HG03469 (cell line): ENCODE results near the gene DMWD.

Experiments used
- ATAC-seq: cut with Tn5 transposase; IDR thresholded peaks from one replicate; pipeline ENCODE4 v1.9.1; 2021; ENCODE audit warnings: mild to moderate bottlenecking, moderate library complexity, moderate number of reproducible peaks; ENCODE audit not compliant: unreplicated experiment

The DMWD gene

GRCh38 chr19:45772130-45772840, 20.4 kb downstream of the DMWD start:
- ATAC-seq: no peak

- no peak for ATAC-seq
Measured at GRCh38 chr19:45771311-45771933, 21.2 kb downstream of the DMWD start.

GRCh38 chr19:45770192-45771101, 22.2 kb downstream of the DMWD start:
- ATAC-seq: peak; percentile 34

- ATAC-seq: no peak
Measured at GRCh38 chr19:45769821-45770191, 22.8 kb downstream of the DMWD start.

- ATAC-seq: peak; percentile 41
Measured at GRCh38 chr19:45768984-45769782, 23.5 kb downstream of the DMWD start, which contains the start of gene SIX5. SIX5 (minus strand) TSS chr19:45769252; CDS start chr19:45768844, 408 bp downstream.

GRCh38 chr19:45768655-45768983, 24.0 kb downstream of the DMWD start:
- ATAC-seq: no peak

- no peak for ATAC-seq
Measured at GRCh38 chr19:45767881-45768654, 24.6 kb downstream of the DMWD start.

- no peak for ATAC-seq
Measured at GRCh38 chr19:45767410-45767880, 25.2 kb downstream of the DMWD start.

- ATAC-seq: no peak
Measured at GRCh38 chr19:45766869-45767346, 25.7 kb downstream of the DMWD start.

- ATAC-seq: no peak
Measured at GRCh38 chr19:45766296-45766868, 26.3 kb downstream of the DMWD start.

GRCh38 chr19:45765702-45766295, 26.8 kb downstream of the DMWD start:
- ATAC-seq: no peak

- no peak for ATAC-seq
Measured at GRCh38 chr19:45764945-45765701, 27.5 kb downstream of the DMWD start.

GRCh38 chr19:45764475-45764874, 28.2 kb downstream of the DMWD start:
- no peak for ATAC-seq

- no peak for ATAC-seq
Measured at GRCh38 chr19:45763691-45764294, 28.9 kb downstream of the DMWD start.

GRCh38 chr19:45762870-45763631, 29.6 kb downstream of the DMWD start:
- ATAC-seq: no peak

- ATAC-seq: no peak
Measured at GRCh38 chr19:45761714-45762113, 30.9 kb downstream of the DMWD start.

GRCh38 chr19:45758921-45759320, 33.7 kb downstream of the DMWD start:
- no peak for ATAC-seq
